CD14-positive monocyte (primary cell): ENCODE data around the gene AREL1. TPM values are rescaled to one million over a fixed set of nuclear protein-coding genes. Genes with fewer than 3 reads are reported as not detected.

Experiments used
- DNase-seq, 3 donors: peaks; one replicate each; pipeline ENCODE4 v3.0.0-alpha.2; 2011 to 2022
- H2AFZ ChIP-seq: 2 replicates; pipeline ENCODE4 v1.6.0; 2012; ENCODE audit warnings: mild to moderate bottlenecking, low read depth, low read length, inconsistent platforms; ENCODE audit not compliant: insufficient read depth, poor library complexity, severe bottlenecking
- H3K27ac ChIP-seq, 2 donors: 1 replicate in 1 of 2; 2 replicates in 1 of 2; pipeline ENCODE4 v1.5.1; 2012 to 2013; ENCODE audit warnings: low read length in 2 of 2, control low read depth in 1 of 2, inconsistent platforms in 1 of 2, low read depth in 1 of 2, mild to moderate bottlenecking in 1 of 2
- H3K27me3 ChIP-seq, 2 donors: one replicate each; pipeline versions ENCODE4 v1.6.0 to v1.6.1; 2011 to 2013; ENCODE audit warnings: low read length in 2 of 2; ENCODE audit not compliant: control insufficient read depth in 2 of 2, insufficient read depth in 2 of 2
- H3K36me3 ChIP-seq, 2 donors: replicated peaks in 1 of 2; 1 replicate in 1 of 2; 2 replicates in 1 of 2; pipeline versions ENCODE4 v1.5.1 to v1.6.1; 2012 to 2013; ENCODE audit warnings: low read length in 2 of 2, control low read depth in 1 of 2, inconsistent platforms in 1 of 2, mild to moderate bottlenecking in 1 of 2; ENCODE audit not compliant: insufficient read depth in 2 of 2, control insufficient read depth in 1 of 2
- H3K4me1 ChIP-seq, 2 donors: 1 replicate in 1 of 2; 2 replicates in 1 of 2; pipeline versions ENCODE4 v1.5.1 to v1.6.1; 2012 to 2013; ENCODE audit warnings: low read length in 2 of 2, control low read depth in 1 of 2, inconsistent platforms in 1 of 2, mild to moderate bottlenecking in 1 of 2, moderate library complexity in 1 of 2; ENCODE audit not compliant: insufficient read depth in 2 of 2, control insufficient read depth in 1 of 2
- H3K4me2 ChIP-seq: replicated peaks from 2 replicates; pipeline ENCODE3; 2012; ENCODE audit warnings: low read length, moderate library complexity, mild to moderate bottlenecking; ENCODE audit not compliant: poor library complexity, severe bottlenecking; ENCODE audit errors: extremely low read depth
- H3K4me3 ChIP-seq, 3 experiments: fragments of 200-600 bp in 1 of 3; sonication (generic) in 1 of 3; replicated peaks in 1 of 3; 1 replicate in 2 of 3; 2 replicates in 1 of 3; pipeline ENCODE4 v1.5.1; 2011 to 2013; ENCODE audit warnings: low read length in 3 of 3, mild to moderate bottlenecking in 3 of 3, control low read depth in 2 of 3, low read depth in 2 of 3, inconsistent platforms in 1 of 3, moderate library complexity in 1 of 3
- H3K79me2 ChIP-seq: 2 replicates; pipeline ENCODE4 v1.6.0; 2012; ENCODE audit warnings: mild to moderate bottlenecking, control low read depth, inconsistent platforms, low read length, moderate library complexity; ENCODE audit not compliant: insufficient read depth
- H3K9ac ChIP-seq: 2 replicates; pipeline ENCODE4 v1.6.0; 2017; ENCODE audit warnings: low read length, mild to moderate bottlenecking; ENCODE audit not compliant: insufficient read depth, poor library complexity, severe bottlenecking
- H3K9me3 ChIP-seq, 2 donors: replicated peaks in 1 of 2; 1 replicate in 1 of 2; 2 replicates in 1 of 2; pipeline versions ENCODE4 v1.5.1 to v1.6.1; 2012 to 2013; ENCODE audit warnings: low read length in 2 of 2, control low read depth in 1 of 2; ENCODE audit not compliant: control insufficient read depth in 1 of 2, insufficient read depth in 1 of 2
- H4K20me1 ChIP-seq: 2 replicates; pipeline ENCODE4 v1.6.0; 2012; ENCODE audit warnings: mild to moderate bottlenecking, low read length, control low read depth, moderate library complexity; ENCODE audit not compliant: insufficient read depth
- H3K27ac Mint-ChIP-seq, 7 donors: one replicate each; pipeline ENCODE4 v1.8.0; 2020; ENCODE audit warnings: mild to moderate bottlenecking in 7 of 7, mixed read lengths in 7 of 7, moderate library complexity in 6 of 7, inconsistent platforms in 2 of 7
- H3K27me3 Mint-ChIP-seq, 3 donors: one replicate each; pipeline ENCODE4 v1.8.0; 2021 to 2022; ENCODE audit warnings: low read depth in 3 of 3, mild to moderate bottlenecking in 3 of 3, mixed read lengths in 3 of 3, moderate library complexity in 3 of 3, inconsistent platforms in 1 of 3
- H3K36me3 Mint-ChIP-seq, 2 donors: one replicate each; pipeline ENCODE4 v1.8.0; 2020; ENCODE audit warnings: mixed read lengths in 2 of 2, inconsistent platforms in 1 of 2, mild to moderate bottlenecking in 1 of 2
- H3K4me1 Mint-ChIP-seq: one replicate; pipeline ENCODE4 v1.8.0; 2020; ENCODE audit warnings: mild to moderate bottlenecking, mixed read lengths
- H3K4me3 Mint-ChIP-seq, 2 donors: one replicate each; pipeline ENCODE4 v1.8.0; 2020; ENCODE audit warnings: mild to moderate bottlenecking in 2 of 2, mixed read lengths in 2 of 2, moderate library complexity in 1 of 2
- H3K9me3 Mint-ChIP-seq, 7 donors: one replicate each; pipeline ENCODE4 v1.8.0; 2020 to 2022; ENCODE audit warnings: mixed read lengths in 7 of 7, mild to moderate bottlenecking in 6 of 7, moderate library complexity in 6 of 7, inconsistent platforms in 2 of 7
- CTCF ChIP-seq: fragments of 200-600 bp; IDR thresholded peaks from one replicate; pipeline ENCODE4 v1.8.0; 2022; ENCODE audit warnings: antibody characterized with exemption, mild to moderate bottlenecking
- WGBS: methylation state at CpG from one replicate; pipeline ENCODE4 v1.1.5; 2013; ENCODE audit warnings: missing lambda C conversion rate; ENCODE audit not compliant: insufficient coverage; 5-methylcytosine and 5-hydroxymethylcytosine counted together
- intact Hi-C, 2 donors: fragments of 100-400 bp; cut with micrococcal nuclease; formaldehyde crosslinking; loops; one replicate each; pipeline versions ENCODE4 v1.15.0 to v1.15.1; 2023
- polyA plus RNA-seq, 3 donors: library from polyadenylated mRNA; depleted of rRNA in 1 of 3; unstranded in 2 of 3; stranded (reverse) in 1 of 3; fragments of 300-500 nt in 2 of 3; fragments of >200 nt in 1 of 3; fragmentation: Illumina TruSeq in 2 of 3; gene quantifications; 1 replicate in 2 of 3; 2 replicates in 1 of 3; pipeline ENCODE4 v1.2.3, GENCODE V29; 2012 to 2021

Gene AREL1
- polyA plus RNA-seq, 3 donors: 12.5 to 23.3 (median 20.0) TPM

- H3K4me1 Mint-ChIP-seq: peaks cover 13% of the 10 kb centered on the region
- TF ChIP-seq CTCF: no peak
- H3K4me2 ChIP-seq: no peak overlapping the region
- no peaks in the 10 kb centered on the region for H3K27me3 ChIP-seq
- no peak overlapping the region for H2AFZ ChIP-seq
- H3K36me3 ChIP-seq: peaks cover 3 to 29% of the 10 kb centered on the region in 2 donors
- no peak overlapping the region for H3K9ac ChIP-seq
- no peak overlapping the region for H3K27ac ChIP-seq
- H3K9me3 Mint-ChIP-seq: no peaks in the 10 kb centered on the region
- H3K79me2 ChIP-seq: no peaks in the 10 kb centered on the region
- no peak for DNase-seq
- H3K36me3 Mint-ChIP-seq: peaks cover 21 to 24% of the 10 kb centered on the region in 2 donors
- H3K9me3 ChIP-seq: no peaks in the 10 kb centered on the region
- H3K27me3 Mint-ChIP-seq: peaks cover 4 to 5% (median 5%) of the 10 kb centered on the region in 3 donors
- no peak overlapping the region for H3K4me3 Mint-ChIP-seq
- no peaks in the 10 kb centered on the region for H4K20me1 ChIP-seq
- H3K27ac Mint-ChIP-seq: peak overlapping the region in 1 of 7 donors; percentile 16
- peaks cover 0 to 5% of the 10 kb centered on the region in 2 donors for H3K4me1 ChIP-seq
- intact Hi-C loops: no loop called here
- 100% methylated on average over 1 of the region's 1 CpG for WGBS
- H3K4me3 ChIP-seq: no peak overlapping the region
Measured at GRCh38 chr14:74650927-74651686, 61.8 kb downstream of the AREL1 start.

- DNase-seq: no peak
- peaks cover 6% of the 10 kb centered on the region for H3K4me1 Mint-ChIP-seq
Measured at GRCh38 chr14:74649673-74650072, 63.2 kb downstream of the AREL1 start.

More at GRCh38 chr14:74649673-74650072, 63.2 kb downstream of the AREL1 start:
- no peak overlapping the region for H3K4me3 Mint-ChIP-seq
- intact Hi-C loops: no loop called here
- Histone ChIP-seq H3K27ac (no peak overlapping the region), H3K4me3 (no peak overlapping the region), H3K9ac (no peak overlapping the region), H3K4me1 (no peaks in the 10 kb centered on the region), H3K9me3 (no peaks in the 10 kb centered on the region), H4K20me1 (no peaks in the 10 kb centered on the region), H3K4me2 (no peak overlapping the region), H3K27me3 (no peaks in the 10 kb centered on the region), H3K36me3 (peaks cover 3 to 14% of the 10 kb centered on the region in 2 donors), H3K79me2 (no peaks in the 10 kb centered on the region), H2AFZ (no peak overlapping the region)
- peaks cover 5 to 6% (median 6%) of the 10 kb centered on the region in 3 donors for H3K27me3 Mint-ChIP-seq
- TF ChIP-seq CTCF: no peak
- 100% methylated on average over 1 of the region's 2 CpGs for WGBS
- H3K36me3 Mint-ChIP-seq: peaks cover 15 to 17% of the 10 kb centered on the region in 2 donors
- H3K9me3 Mint-ChIP-seq: no peaks in the 10 kb centered on the region
- H3K27ac Mint-ChIP-seq: no peak overlapping the region
